Measurements from ENCODE around the gene HYOU1. TPM values are rescaled to one million over a fixed set of nuclear protein-coding genes. Genes with fewer than 3 reads are reported as not detected.

Gene HYOU1
- total and polyA plus RNA-seq, 4 donors, result 46.6 to 252 (median 106) TPM

- H3K9me3 ChIP-seq (ENCODE audit: control insufficient read depth in 4 of 4, insufficient read depth in 3 of 4, low read length in 3 of 4), result peaks cover 0 to 2% (median 0%) of the 10 kb centered on the region in 4 donors
- WGBS, 2 donors, result 0% methylated on average over 32 of the region's 32 CpGs
- DNase-seq (peak; percentile 93 to 98 (median 98)), ATAC-seq (ENCODE audit: insufficient read depth, low FRiP score) (peak; percentile 90)
- H3K27me3 ChIP-seq (ENCODE audit: control insufficient read depth in 3 of 3, insufficient read depth in 3 of 3, low read length in 2 of 3), result no peaks in the 10 kb centered on the region
- peak within 1 kb of the TSS; percentile 74 to 85 for H3K9ac ChIP-seq (ENCODE audit: insufficient read depth in 1 of 2, low read length in 2 of 2)
- peaks cover 4 to 29% (median 16%) of the 10 kb centered on the region in 5 donors for H3K4me1 ChIP-seq (ENCODE audit: control insufficient read depth in 5 of 5, insufficient read depth in 5 of 5, low read length in 5 of 5)
- TF ChIP-seq CTCF (IDR thresholded peaks at IDR 0.05; ENCODE audit: control extremely low read depth, extremely low read depth), result no peak
- peak within 1 kb of the TSS; percentile 77 to 92 for H3K27ac ChIP-seq (ENCODE audit: low read depth in 1 of 2, low read length in 1 of 2)
- H3K36me3 ChIP-seq (ENCODE audit: control insufficient read depth in 4 of 4, insufficient read depth in 4 of 4, low read length in 4 of 4), result peaks cover 5 to 19% (median 13%) of the 10 kb centered on the region in 4 donors
- peak within 1 kb of the TSS; percentile 73 for H3K4me3 ChIP-seq
These were observed 44.9 kb upstream of the HYOU1 start, which contains the start of gene DPAGT1 for GRCh38 chr11:119101759-119102423. DPAGT1 (minus strand) TSS chr11:119101853; CDS start chr11:119101655, 198 bp downstream.

GRCh38 chr11:119100994-119101758 is 44.2 kb upstream of the HYOU1 start:
- Histone ChIP-seq H3K27ac (ENCODE audit: low read depth in 1 of 2, low read length in 1 of 2) (peak overlapping the region; percentile 77 to 92), H3K4me3 (peak overlapping the region; percentile 73), H3K4me1 (ENCODE audit: control insufficient read depth in 5 of 5, insufficient read depth in 5 of 5, low read length in 5 of 5) (peaks cover 4 to 22% (median 10%) of the 10 kb centered on the region in 5 donors), H3K9me3 (ENCODE audit: control insufficient read depth in 4 of 4, insufficient read depth in 3 of 4, low read length in 3 of 4) (peaks cover 0 to 2% (median 0%) of the 10 kb centered on the region in 4 donors), H3K9ac (ENCODE audit: insufficient read depth in 1 of 2, low read length in 2 of 2) (peak overlapping the region; percentile 74 to 85), H3K27me3 (ENCODE audit: control insufficient read depth in 3 of 3, insufficient read depth in 3 of 3, low read length in 2 of 3) (no peaks in the 10 kb centered on the region), H3K36me3 (ENCODE audit: control insufficient read depth in 4 of 4, insufficient read depth in 4 of 4, low read length in 4 of 4) (peaks cover 5 to 25% (median 16%) of the 10 kb centered on the region in 4 donors)
- WGBS, 2 donors, result 1% methylated on average over 29 of the region's 29 CpGs
- ATAC-seq (ENCODE audit: insufficient read depth, low FRiP score) (peak; percentile 24), DNase-seq (peak in 1 of 3 donors; percentile 33)
- TF ChIP-seq CTCF (IDR thresholded peaks at IDR 0.05; ENCODE audit: control extremely low read depth, extremely low read depth), result no peak

GRCh38 chr11:119100246-119100970 is 43.4 kb upstream of the HYOU1 start:
- Histone ChIP-seq H3K36me3 (ENCODE audit: control insufficient read depth in 4 of 4, insufficient read depth in 4 of 4, low read length in 4 of 4) (peaks cover 5 to 25% (median 16%) of the 10 kb centered on the region in 4 donors), H3K27ac (ENCODE audit: low read depth in 1 of 2, low read length in 1 of 2) (peak overlapping the region in 1 of 2 donors; percentile 1), H3K9ac (ENCODE audit: insufficient read depth in 1 of 2, low read length in 2 of 2) (no peak overlapping the region), H3K27me3 (ENCODE audit: control insufficient read depth in 3 of 3, insufficient read depth in 3 of 3, low read length in 2 of 3) (no peaks in the 10 kb centered on the region), H3K4me1 (ENCODE audit: control insufficient read depth in 5 of 5, insufficient read depth in 5 of 5, low read length in 5 of 5) (peaks cover 4 to 28% (median 8%) of the 10 kb centered on the region in 5 donors), H3K4me3 (peak overlapping the region; percentile 73), H3K9me3 (ENCODE audit: control insufficient read depth in 4 of 4, insufficient read depth in 3 of 4, low read length in 3 of 4) (peaks cover 0 to 2% (median 0%) of the 10 kb centered on the region in 4 donors)
- WGBS, 2 donors, result 50 to 58% methylated on average over 11 of the region's 11 CpGs
- no peak for ATAC-seq (ENCODE audit: insufficient read depth, low FRiP score)
- no peak for TF ChIP-seq CTCF (IDR thresholded peaks at IDR 0.05; ENCODE audit: control extremely low read depth, extremely low read depth)
- DNase-seq, result peak in 1 of 3 donors; percentile 42

Measured in lung (tissue), 12 donors.